H9 (cell line): ENCODE results near the gene ZSWIM3. TPM values are rescaled to one million over a fixed set of nuclear protein-coding genes. Genes with fewer than 3 reads are reported as not detected.

ENCODE experiments used
- DNase-seq: peaks from one replicate; pipeline ENCODE4 v3.0.0-alpha.2; 2017
- H2AFZ ChIP-seq: one replicate; pipeline ENCODE4 v1.6.1; 2013; ENCODE audit warnings: mild to moderate bottlenecking, low read length, control low read depth, moderate library complexity
- H2AK5ac ChIP-seq: 2 replicates; pipeline ENCODE4 v1.6.1; 2013; ENCODE audit warnings: low read length, control low read depth, mixed read lengths; ENCODE audit not compliant: insufficient read length
- H2BK120ac ChIP-seq: one replicate; pipeline ENCODE4 v1.6.1; 2013; ENCODE audit warnings: low read depth, mild to moderate bottlenecking, low read length, control low read depth, inconsistent platforms; ENCODE audit not compliant: poor library complexity, severe bottlenecking
- H2BK12ac ChIP-seq: 2 replicates; pipeline ENCODE4 v1.6.1; 2013; ENCODE audit warnings: low read length, control low read depth, mixed read lengths, low read depth; ENCODE audit not compliant: insufficient read length
- H2BK15ac ChIP-seq: 2 replicates; pipeline ENCODE4 v1.6.1; 2013; ENCODE audit warnings: low read depth, low read length, control low read depth
- H2BK20ac ChIP-seq: one replicate; pipeline ENCODE4 v1.6.1; 2013; ENCODE audit warnings: low read depth, mild to moderate bottlenecking, low read length, control low read depth, inconsistent platforms; ENCODE audit not compliant: poor library complexity, severe bottlenecking
- H2BK5ac ChIP-seq: 2 replicates; pipeline ENCODE4 v1.6.1; 2013; ENCODE audit warnings: low read length, control low read depth, mixed read lengths; ENCODE audit not compliant: insufficient read length
- H3K14ac ChIP-seq: 2 replicates; pipeline ENCODE4 v1.6.1; 2013; ENCODE audit warnings: low read length, control low read depth; ENCODE audit not compliant: insufficient read depth
- H3K18ac ChIP-seq: 2 replicates; pipeline ENCODE4 v1.6.1; 2013; ENCODE audit warnings: low read depth, mild to moderate bottlenecking, mixed read lengths, low read length, control low read depth; ENCODE audit not compliant: insufficient read length
- H3K23ac ChIP-seq: 2 replicates; pipeline ENCODE4 v1.6.1; 2013; ENCODE audit warnings: low read length, control low read depth, mixed read lengths, low read depth; ENCODE audit not compliant: insufficient read length
- H3K23me2 ChIP-seq: 2 replicates; pipeline ENCODE4 v1.6.1; 2013; ENCODE audit warnings: low read depth, mild to moderate bottlenecking, mixed read lengths, low read length, control low read depth; ENCODE audit not compliant: insufficient read length, poor library complexity, severe bottlenecking
- H3K27ac ChIP-seq: 2 replicates; pipeline ENCODE4 v1.5.1; 2013; ENCODE audit warnings: low read length, control low read depth, mixed read lengths, low read depth; ENCODE audit not compliant: insufficient read length
- H3K27me3 ChIP-seq: 2 replicates; pipeline ENCODE4 v1.6.1; 2013; ENCODE audit warnings: low read length, control low read depth, inconsistent platforms; ENCODE audit not compliant: insufficient read depth
- H3K4ac ChIP-seq: 2 replicates; pipeline ENCODE4 v1.6.1; 2013; ENCODE audit warnings: low read depth, mild to moderate bottlenecking, control low read depth, inconsistent platforms, low read length, moderate library complexity
- H3K4me1 ChIP-seq: 2 replicates; pipeline ENCODE4 v1.6.1; 2013; ENCODE audit warnings: low read length, control low read depth, inconsistent platforms; ENCODE audit not compliant: insufficient read depth
- H3K4me2 ChIP-seq: 2 replicates; pipeline ENCODE4 v1.6.1; 2013; ENCODE audit warnings: low read length, control low read depth, mixed read lengths; ENCODE audit not compliant: insufficient read length, insufficient read depth
- H3K56ac ChIP-seq: 2 replicates; pipeline ENCODE4 v1.6.1; 2013; ENCODE audit warnings: low read depth, mild to moderate bottlenecking, mixed read lengths, low read length, control low read depth; ENCODE audit not compliant: insufficient read length
- H3K79me1 ChIP-seq: 2 replicates; pipeline ENCODE4 v1.6.1; 2013; ENCODE audit warnings: low read depth, mild to moderate bottlenecking, moderate library complexity, low read length, control low read depth, inconsistent platforms; ENCODE audit not compliant: insufficient read depth, poor library complexity, severe bottlenecking
- H3K79me2 ChIP-seq: 2 replicates; pipeline ENCODE4 v1.6.1; 2013; ENCODE audit warnings: low read length, control low read depth, inconsistent platforms; ENCODE audit not compliant: insufficient read depth
- H3K9ac ChIP-seq: 2 replicates; pipeline ENCODE4 v1.6.1; 2013; ENCODE audit warnings: low read length, control low read depth, mixed read lengths; ENCODE audit not compliant: insufficient read length; ENCODE audit errors: extremely low read depth
- H3K9me3 ChIP-seq: one replicate; pipeline ENCODE4 v1.6.1; 2013; ENCODE audit warnings: low read depth, low read length, inconsistent platforms; ENCODE audit not compliant: control insufficient read depth
- H3T11ph ChIP-seq: one replicate; pipeline ENCODE4 v1.6.1; 2013; ENCODE audit warnings: mild to moderate bottlenecking, low read length, control low read depth, inconsistent platforms
- H4K20me1 ChIP-seq: one replicate; pipeline ENCODE4 v1.6.1; 2013; ENCODE audit not compliant: control insufficient read depth, insufficient read length, insufficient read depth
- H4K5ac ChIP-seq: 2 replicates; pipeline ENCODE4 v1.6.1; 2013; ENCODE audit warnings: low read depth, mild to moderate bottlenecking, mixed read lengths, low read length, control low read depth; ENCODE audit not compliant: insufficient read length
- H4K8ac ChIP-seq: replicated peaks from 2 replicates; pipeline ENCODE4 v1.6.1; 2013; ENCODE audit warnings: low read length, control low read depth, mixed read lengths, low read depth; ENCODE audit not compliant: insufficient read length
- H4K91ac ChIP-seq: 2 replicates; pipeline ENCODE4 v1.6.1; 2013; ENCODE audit warnings: low read depth, mild to moderate bottlenecking, moderate library complexity, mixed read lengths, low read length, control low read depth; ENCODE audit not compliant: insufficient read length
- H3K27ac Mint-ChIP-seq, 3 experiments: 2 replicates in 2 of 3; 3 replicates in 1 of 3; pipeline ENCODE4 v1.8.0; 2020 to 2021; ENCODE audit warnings: mixed read lengths in 3 of 3, mild to moderate bottlenecking in 1 of 3, moderate library complexity in 1 of 3
- H3K27me3 Mint-ChIP-seq: 2 replicates; pipeline ENCODE4 v1.8.0; 2021; ENCODE audit warnings: low read depth, mild to moderate bottlenecking, moderate library complexity, mixed read lengths
- H3K36me3 Mint-ChIP-seq, 3 experiments: 2 replicates in 2 of 3; 3 replicates in 1 of 3; pipeline ENCODE4 v1.8.0; 2020 to 2021; ENCODE audit warnings: low read depth in 3 of 3, mixed read lengths in 3 of 3; ENCODE audit not compliant: insufficient read depth in 1 of 3
- H3K4me1 Mint-ChIP-seq, 2 experiments: 2 replicates each; pipeline ENCODE4 v1.8.0; 2020; ENCODE audit warnings: mixed read lengths in 2 of 2
- H3K4me3 Mint-ChIP-seq, 2 experiments: 2 replicates in 1 of 2; 3 replicates in 1 of 2; pipeline ENCODE4 v1.8.0; 2020 to 2021; ENCODE audit warnings: mild to moderate bottlenecking in 2 of 2, mixed read lengths in 2 of 2, moderate library complexity in 1 of 2
- H3K9me3 Mint-ChIP-seq, 2 experiments: 2 replicates in 1 of 2; 3 replicates in 1 of 2; pipeline ENCODE4 v1.8.0; 2020; ENCODE audit warnings: mild to moderate bottlenecking in 2 of 2, mixed read lengths in 2 of 2, moderate library complexity in 1 of 2
- CTCF ChIP-seq: fragments of 200-600 bp; sonication (generic); conservative IDR thresholded peaks from 3 replicates; pipeline ENCODE4 v1.8.0; 2021; ENCODE audit warnings: antibody characterized with exemption, mild to moderate bottlenecking
- WGBS: extraction: QIAGEN DNeasy Blood & Tissue Kit; methylation state at CpG from one replicate; pipeline ENCODE4 v1.1.7; 2013; ENCODE audit warnings: missing lambda C conversion rate, low lambda C conversion rate, mixed read lengths; ENCODE audit not compliant: insufficient read length; ENCODE audit errors: extremely low coverage; 5-methylcytosine and 5-hydroxymethylcytosine counted together
- total RNA-seq: library from RNA; stranded (reverse); gene quantifications from 2 replicates; pipeline ENCODE4 v1.2.1, GENCODE V29; 2021

Gene ZSWIM3
- total RNA-seq, 1 experiment from 2014 or later: 8.0 TPM

GRCh38 chr20:45912344-45912682 is 54.9 kb downstream of the ZSWIM3 start:
- peaks cover 16% of the 10 kb centered on the region for H3K23me2 ChIP-seq
- no peak overlapping the region for H3T11ph ChIP-seq
- H3K56ac ChIP-seq: no peak overlapping the region
- no peak overlapping the region for H2AFZ ChIP-seq
- peak overlapping the region; percentile 81 to 92 for H3K4me3 Mint-ChIP-seq
- no peaks in the 10 kb centered on the region for H3K79me1 ChIP-seq
- no peak overlapping the region for H4K91ac ChIP-seq
- H3K4me2 ChIP-seq: peak overlapping the region; percentile 91
- H2BK5ac ChIP-seq: no peak overlapping the region
- no peak overlapping the region for H3K4ac ChIP-seq
- H3K27ac ChIP-seq: no peak overlapping the region
- no peak for TF ChIP-seq CTCF
- H3K9me3 Mint-ChIP-seq: no peaks in the 10 kb centered on the region
- H3K9ac ChIP-seq: no peak overlapping the region
- H3K23ac ChIP-seq: no peak overlapping the region
- H3K4me1 Mint-ChIP-seq: peaks cover 6 to 16% of the 10 kb centered on the region in 2 experiments
- peaks cover 16 to 22% (median 22%) of the 10 kb centered on the region in 3 experiments; a peak in 6 of 7 replicates for H3K36me3 Mint-ChIP-seq
- no peak overlapping the region; a peak in 1 of 7 replicates for H3K27ac Mint-ChIP-seq
- no peak overlapping the region for H2BK120ac ChIP-seq
- no peak overlapping the region for H4K8ac ChIP-seq
- H3K4me1 ChIP-seq: no peaks in the 10 kb centered on the region
- no peak overlapping the region for H2AK5ac ChIP-seq
- H3K79me2 ChIP-seq: no peaks in the 10 kb centered on the region
- no peak overlapping the region for H2BK20ac ChIP-seq
- H3K27me3 Mint-ChIP-seq: no peaks in the 10 kb centered on the region
- no peaks in the 10 kb centered on the region for H3K9me3 ChIP-seq
- no peaks in the 10 kb centered on the region for H4K20me1 ChIP-seq
- H4K5ac ChIP-seq: no peak overlapping the region
- H3K27me3 ChIP-seq: no peaks in the 10 kb centered on the region
- no CpG with 5 or more reads among the region's 4 CpGs for WGBS
- DNase-seq: no peak
- H3K14ac ChIP-seq: no peak overlapping the region
- no peak overlapping the region for H2BK15ac ChIP-seq
- no peak overlapping the region for H2BK12ac ChIP-seq
- H3K18ac ChIP-seq: peak overlapping the region; percentile 54
